ENCODE results near the gene ZBTB26. TPM values are rescaled to one million over a fixed set of nuclear protein-coding genes. Genes with fewer than 3 reads are reported as not detected.

Gene ZBTB26
- polyA plus RNA-seq (2013, experiment 1 of 2) = 6.7 TPM
- polyA plus RNA-seq (2013, experiment 2 of 2) = 7.5 TPM

GRCh38 chr9:122931226-122932121 lies at the start of gene ZBTB26:
TSS of gene ZBTB26 (minus strand) at chr9:122931512. CDS start at chr9:122919934, 11,578 bp downstream.
- Histone ChIP-seq H3K4me3 (ENCODE audit: extremely low read depth, insufficient read depth, low read length, poor library complexity, severe bottlenecking) (peak within 1 kb of the TSS; percentile 95), H3K36me3 (ENCODE audit: control insufficient read depth, insufficient read depth, low read length) (peaks cover 14% of the 10 kb centered on the region), H3K9me3 (ENCODE audit: control insufficient read depth, low read length) (no peaks in the 10 kb centered on the region), H3K4me1 (ENCODE audit: control insufficient read depth, insufficient read depth, low read length, poor library complexity, severe bottlenecking) (peaks cover 4% of the 10 kb centered on the region), H3K27ac (ENCODE audit: low read depth, low read length, severe bottlenecking) (peak within 1 kb of the TSS; percentile 81)
- WGBS, 2 experiments (ENCODE audit: insufficient coverage in 2 of 2) = 0% methylated on average over 40 to 50 of the region's 51 CpGs

- H3K4me3 ChIP-seq (ENCODE audit: extremely low read depth, insufficient read depth, low read length, poor library complexity, severe bottlenecking) = no peak overlapping the region
Observed at GRCh38 chr9:122978601-122979000, 47.3 kb upstream of the ZBTB26 start.

GRCh38 chr9:122975196-122975595 lies 43.9 kb upstream of the ZBTB26 start:
- H3K27ac ChIP-seq (ENCODE audit: low read depth, low read length, severe bottlenecking) = no peak overlapping the region
- H3K4me1 ChIP-seq (ENCODE audit: control insufficient read depth, insufficient read depth, low read length, poor library complexity, severe bottlenecking) = no peaks in the 10 kb centered on the region
- H3K9me3 ChIP-seq (ENCODE audit: control insufficient read depth, low read length) = no peaks in the 10 kb centered on the region
- H3K36me3 ChIP-seq (ENCODE audit: control insufficient read depth, insufficient read depth, low read length) = peaks cover 22% of the 10 kb centered on the region
- no peak overlapping the region for H3K4me3 ChIP-seq (ENCODE audit: extremely low read depth, insufficient read depth, low read length, poor library complexity, severe bottlenecking)
- WGBS, 2 experiments (ENCODE audit: insufficient coverage in 2 of 2) = 100% methylated on average over 1 of the region's 2 CpGs; no CpG with 5 or more reads in 1 of the 2 experiments

More at GRCh38 chr9:122978601-122979000, 47.3 kb upstream of the ZBTB26 start:
- Histone ChIP-seq H3K36me3 (ENCODE audit: control insufficient read depth, insufficient read depth, low read length) (peaks cover 7% of the 10 kb centered on the region), H3K4me1 (ENCODE audit: control insufficient read depth, insufficient read depth, low read length, poor library complexity, severe bottlenecking) (no peaks in the 10 kb centered on the region), H3K27ac (ENCODE audit: low read depth, low read length, severe bottlenecking) (no peak overlapping the region), H3K9me3 (ENCODE audit: control insufficient read depth, low read length) (no peaks in the 10 kb centered on the region)
- WGBS, 2 experiments (ENCODE audit: insufficient coverage in 2 of 2) = no CpG with 5 or more reads among the region's 2 CpGs

GRCh38 chr9:122961139-122961538 lies 29.8 kb upstream of the ZBTB26 start:
- 83% methylated on average over 1 of the region's 1 CpG; no CpG with 5 or more reads in 1 of the 2 experiments for WGBS, 2 experiments (ENCODE audit: insufficient coverage in 2 of 2)
- peaks cover 48% of the 10 kb centered on the region for H3K36me3 ChIP-seq (ENCODE audit: control insufficient read depth, insufficient read depth, low read length)
- H3K4me3 ChIP-seq (ENCODE audit: extremely low read depth, insufficient read depth, low read length, poor library complexity, severe bottlenecking) = no peak overlapping the region
- H3K4me1 ChIP-seq (ENCODE audit: control insufficient read depth, insufficient read depth, low read length, poor library complexity, severe bottlenecking) = no peaks in the 10 kb centered on the region
- H3K9me3 ChIP-seq (ENCODE audit: control insufficient read depth, low read length) = no peaks in the 10 kb centered on the region
- no peak overlapping the region for H3K27ac ChIP-seq (ENCODE audit: low read depth, low read length, severe bottlenecking)

- no peak overlapping the region for H3K27ac ChIP-seq (ENCODE audit: low read depth, low read length, severe bottlenecking)
- no peaks in the 10 kb centered on the region for H3K9me3 ChIP-seq (ENCODE audit: control insufficient read depth, low read length)
- H3K4me3 ChIP-seq (ENCODE audit: extremely low read depth, insufficient read depth, low read length, poor library complexity, severe bottlenecking) = no peak overlapping the region
- H3K36me3 ChIP-seq (ENCODE audit: control insufficient read depth, insufficient read depth, low read length) = peaks cover 33% of the 10 kb centered on the region
- H3K4me1 ChIP-seq (ENCODE audit: control insufficient read depth, insufficient read depth, low read length, poor library complexity, severe bottlenecking) = no peaks in the 10 kb centered on the region
Observed at GRCh38 chr9:122955961-122956360, 24.6 kb upstream of the ZBTB26 start.

GRCh38 chr9:122954253-122954691 lies 23.0 kb upstream of the ZBTB26 start:
- no peaks in the 10 kb centered on the region for H3K9me3 ChIP-seq (ENCODE audit: control insufficient read depth, low read length)
- no peaks in the 10 kb centered on the region for H3K4me1 ChIP-seq (ENCODE audit: control insufficient read depth, insufficient read depth, low read length, poor library complexity, severe bottlenecking)
- H3K27ac ChIP-seq (ENCODE audit: low read depth, low read length, severe bottlenecking) = no peak overlapping the region
- H3K36me3 ChIP-seq (ENCODE audit: control insufficient read depth, insufficient read depth, low read length) = peaks cover 20% of the 10 kb centered on the region
- no peak overlapping the region for H3K4me3 ChIP-seq (ENCODE audit: extremely low read depth, insufficient read depth, low read length, poor library complexity, severe bottlenecking)

- Histone ChIP-seq H3K9me3 (ENCODE audit: control insufficient read depth, low read length) (no peaks in the 10 kb centered on the region), H3K36me3 (ENCODE audit: control insufficient read depth, insufficient read depth, low read length) (peaks cover 5% of the 10 kb centered on the region), H3K4me3 (ENCODE audit: extremely low read depth, insufficient read depth, low read length, poor library complexity, severe bottlenecking) (no peak overlapping the region), H3K27ac (ENCODE audit: low read depth, low read length, severe bottlenecking) (no peak overlapping the region), H3K4me1 (ENCODE audit: control insufficient read depth, insufficient read depth, low read length, poor library complexity, severe bottlenecking) (no peaks in the 10 kb centered on the region)
- WGBS, 2 experiments (ENCODE audit: insufficient coverage in 2 of 2) = 100% methylated on average over 1 of the region's 1 CpG; no CpG with 5 or more reads in 1 of the 2 experiments
Observed at GRCh38 chr9:122951056-122951455, 19.7 kb upstream of the ZBTB26 start.

GRCh38 chr9:122950263-122950662 lies 19.0 kb upstream of the ZBTB26 start:
- Histone ChIP-seq H3K9me3 (ENCODE audit: control insufficient read depth, low read length) (no peaks in the 10 kb centered on the region), H3K36me3 (ENCODE audit: control insufficient read depth, insufficient read depth, low read length) (peaks cover 5% of the 10 kb centered on the region), H3K27ac (ENCODE audit: low read depth, low read length, severe bottlenecking) (no peak overlapping the region), H3K4me3 (ENCODE audit: extremely low read depth, insufficient read depth, low read length, poor library complexity, severe bottlenecking) (no peak overlapping the region), H3K4me1 (ENCODE audit: control insufficient read depth, insufficient read depth, low read length, poor library complexity, severe bottlenecking) (no peaks in the 10 kb centered on the region)
- WGBS, 2 experiments (ENCODE audit: insufficient coverage in 2 of 2) = no CpG with 5 or more reads among the region's 3 CpGs

- no peak overlapping the region for H3K27ac ChIP-seq (ENCODE audit: low read depth, low read length, severe bottlenecking)
- 100% methylated on average over 1 of the region's 1 CpG for WGBS, 2 experiments (ENCODE audit: insufficient coverage in 2 of 2)
- no peaks in the 10 kb centered on the region for H3K4me1 ChIP-seq (ENCODE audit: control insufficient read depth, insufficient read depth, low read length, poor library complexity, severe bottlenecking)
- H3K36me3 ChIP-seq (ENCODE audit: control insufficient read depth, insufficient read depth, low read length) = peaks cover 5% of the 10 kb centered on the region
- no peaks in the 10 kb centered on the region for H3K9me3 ChIP-seq (ENCODE audit: control insufficient read depth, low read length)
- no peak overlapping the region for H3K4me3 ChIP-seq (ENCODE audit: extremely low read depth, insufficient read depth, low read length, poor library complexity, severe bottlenecking)
Observed at GRCh38 chr9:122949696-122950095, 18.4 kb upstream of the ZBTB26 start.

- Histone ChIP-seq H3K4me1 (ENCODE audit: control insufficient read depth, insufficient read depth, low read length, poor library complexity, severe bottlenecking) (no peaks in the 10 kb centered on the region), H3K27ac (ENCODE audit: low read depth, low read length, severe bottlenecking) (no peak overlapping the region), H3K9me3 (ENCODE audit: control insufficient read depth, low read length) (no peaks in the 10 kb centered on the region), H3K36me3 (ENCODE audit: control insufficient read depth, insufficient read depth, low read length) (peaks cover 12% of the 10 kb centered on the region), H3K4me3 (ENCODE audit: extremely low read depth, insufficient read depth, low read length, poor library complexity, severe bottlenecking) (no peak overlapping the region)
- 83 to 93% methylated on average over 1 to 2 of the region's 3 CpGs for WGBS, 2 experiments (ENCODE audit: insufficient coverage in 2 of 2)
Observed at GRCh38 chr9:122948313-122948712, 17.0 kb upstream of the ZBTB26 start.

- Histone ChIP-seq H3K27ac (ENCODE audit: low read depth, low read length, severe bottlenecking) (no peak overlapping the region), H3K9me3 (ENCODE audit: control insufficient read depth, low read length) (no peaks in the 10 kb centered on the region), H3K4me3 (ENCODE audit: extremely low read depth, insufficient read depth, low read length, poor library complexity, severe bottlenecking) (no peak overlapping the region), H3K36me3 (ENCODE audit: control insufficient read depth, insufficient read depth, low read length) (peaks cover 8% of the 10 kb centered on the region), H3K4me1 (ENCODE audit: control insufficient read depth, insufficient read depth, low read length, poor library complexity, severe bottlenecking) (no peaks in the 10 kb centered on the region)
- no CpG with 5 or more reads among the region's 1 CpG for WGBS, 2 experiments (ENCODE audit: insufficient coverage in 2 of 2)
Observed at GRCh38 chr9:122946461-122947005, 15.2 kb upstream of the ZBTB26 start.

Data from mesodermal cell (in vitro differentiated cells).